Activated T-cell treated with anti-CD3 and anti-CD28 coated beads, Interleukin-2, amount 50 U/mL, for 4 hours (primary cell): ENCODE results near the gene SLC13A4. TPM values are rescaled to one million over a fixed set of nuclear protein-coding genes. Genes with fewer than 3 reads are reported as not detected.

Experiments used
- ATAC-seq, 2 donors: fragments of 200-7000 bp; cut with Tn5 transposase; one replicate each; pipeline ENCODE4 v1.10.0; 2021
- DNase-seq: peaks from one replicate; pipeline ENCODE4 v3.0.0-alpha.2; 2020
- H3K27me3 Mint-ChIP-seq: one replicate; pipeline ENCODE4 v1.8.0; 2021; ENCODE audit warnings: low read depth, mixed read lengths
- H3K36me3 Mint-ChIP-seq: one replicate; pipeline ENCODE4 v1.8.0; 2022; ENCODE audit warnings: mixed read lengths; ENCODE audit not compliant: insufficient read depth
- H3K4me1 Mint-ChIP-seq: one replicate; pipeline ENCODE4 v1.8.0; 2021; ENCODE audit warnings: low read depth, mixed read lengths
- H3K4me3 Mint-ChIP-seq: one replicate; pipeline ENCODE4 v1.8.0; 2021; ENCODE audit warnings: mild to moderate bottlenecking, moderate library complexity, mixed read lengths
- H3K9me3 Mint-ChIP-seq: one replicate; pipeline ENCODE4 v1.8.0; 2021; ENCODE audit warnings: mixed read lengths
- total RNA-seq, 3 donors: library from RNA; stranded (reverse); gene quantifications; one replicate each; pipeline ENCODE4 v1.2.1, GENCODE V29; 2021

Gene SLC13A4
- total RNA-seq, 3 donors from 2014 or later: not detected

DNA sequence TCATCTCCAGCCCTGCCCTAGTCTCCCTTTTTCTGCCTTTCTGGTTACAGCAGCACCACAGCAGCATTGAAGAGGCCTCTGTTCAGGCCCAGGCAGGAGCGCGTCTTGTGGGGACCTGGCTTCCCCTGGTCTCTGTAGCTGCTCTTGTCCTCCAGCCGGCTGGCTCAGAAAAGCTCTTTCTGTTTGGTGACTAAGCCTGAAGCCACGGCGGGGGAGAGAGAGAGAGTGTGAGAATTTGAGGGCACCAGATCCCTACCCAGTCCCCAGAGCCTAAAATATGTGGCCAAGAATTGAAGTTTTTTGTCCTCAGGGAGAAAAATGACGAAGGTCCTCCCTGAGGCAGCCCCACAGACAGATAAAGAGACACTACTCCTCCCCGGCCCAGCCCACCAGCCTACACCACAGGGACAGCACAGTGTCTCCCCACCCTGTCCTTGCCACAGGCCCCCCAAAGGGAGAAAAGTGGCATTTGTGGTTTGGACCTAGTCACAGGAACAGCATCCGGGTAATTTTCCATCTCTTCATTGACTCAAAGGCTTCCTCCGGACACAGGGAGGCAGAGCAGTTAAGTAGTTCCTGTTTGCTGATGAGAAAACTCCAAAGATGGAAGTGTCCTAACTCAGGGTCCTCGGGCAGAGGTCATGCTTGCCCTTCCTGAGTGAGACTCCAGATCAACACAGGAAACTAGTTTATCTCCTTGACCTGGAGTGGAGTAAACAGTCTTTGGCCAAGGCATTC lies 33.9 kb upstream of the SLC13A4 start:
- no peak for ATAC-seq
- Mint-ChIP-seq H3K9me3 (no peaks in the 10 kb centered on the region), H3K36me3 (no peaks in the 10 kb centered on the region), H3K4me1 (no peaks in the 10 kb centered on the region), H3K27me3 (peaks cover 37% of the 10 kb centered on the region), H3K4me3 (no peak overlapping the region)
- no peak for DNase-seq

DNA sequence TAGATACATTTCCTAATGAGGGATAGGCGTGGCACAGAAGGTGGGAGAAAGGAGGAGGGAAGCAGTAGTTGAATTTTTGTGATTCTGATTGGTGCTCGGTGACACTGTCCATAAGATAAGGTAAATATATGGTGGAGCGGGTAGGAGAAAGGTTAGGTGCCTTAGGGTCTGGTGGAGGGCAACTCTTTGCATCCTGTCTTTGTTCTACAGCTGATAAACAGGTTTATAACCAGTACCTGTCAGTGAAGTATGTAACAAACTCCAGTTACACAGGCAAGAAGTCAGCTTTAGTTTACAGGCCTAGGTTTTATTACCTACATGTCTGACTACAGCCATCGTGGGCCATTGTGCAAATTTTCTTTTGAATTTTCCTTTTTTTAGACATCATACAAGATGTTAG lies 31.5 kb upstream of the SLC13A4 start:
- DNase-seq (no peak), ATAC-seq (no peak)
- H3K27me3 Mint-ChIP-seq: peaks cover 44% of the 10 kb centered on the region
- no peaks in the 10 kb centered on the region for H3K36me3 Mint-ChIP-seq
- H3K4me3 Mint-ChIP-seq: no peak overlapping the region
- H3K9me3 Mint-ChIP-seq: no peaks in the 10 kb centered on the region
- no peaks in the 10 kb centered on the region for H3K4me1 Mint-ChIP-seq

DNA sequence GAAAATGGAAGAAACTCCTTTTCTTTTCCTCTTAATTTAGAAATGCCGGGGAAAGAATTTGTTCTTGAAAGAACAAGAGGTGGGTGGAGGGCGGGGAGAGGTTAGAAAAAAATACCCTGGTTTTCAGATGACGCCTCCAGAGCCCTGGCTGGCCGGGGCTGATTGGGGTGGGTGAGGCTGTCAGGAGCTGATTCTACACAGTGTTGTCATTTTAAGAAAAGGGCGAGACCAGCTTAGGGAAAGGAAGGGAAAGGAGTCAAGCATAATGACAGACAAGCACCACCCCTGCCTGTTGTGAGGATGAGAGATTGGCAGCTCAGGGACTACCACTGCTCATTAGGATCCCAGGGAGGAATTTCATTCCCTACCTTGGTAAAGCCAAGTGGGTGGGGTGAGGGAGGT lies 30.5 kb upstream of the SLC13A4 start:
- DNase-seq (no peak), ATAC-seq (no peak)
- Mint-ChIP-seq H3K27me3 (peaks cover 41% of the 10 kb centered on the region), H3K4me1 (no peaks in the 10 kb centered on the region), H3K4me3 (no peak overlapping the region), H3K9me3 (no peaks in the 10 kb centered on the region), H3K36me3 (no peaks in the 10 kb centered on the region)

GRCh38 chr7:135757719-135758411 lies 29.9 kb upstream of the SLC13A4 start:
- H3K4me1 Mint-ChIP-seq: no peaks in the 10 kb centered on the region
- H3K27me3 Mint-ChIP-seq: peaks cover 40% of the 10 kb centered on the region
- ATAC-seq: no peak
- H3K36me3 Mint-ChIP-seq: no peaks in the 10 kb centered on the region
- DNase-seq: no peak
- H3K4me3 Mint-ChIP-seq: no peak overlapping the region
- H3K9me3 Mint-ChIP-seq: no peaks in the 10 kb centered on the region

- DNase-seq: no peak
- Mint-ChIP-seq H3K9me3 (no peaks in the 10 kb centered on the region), H3K4me3 (no peak overlapping the region), H3K27me3 (peaks cover 34% of the 10 kb centered on the region), H3K36me3 (no peaks in the 10 kb centered on the region), H3K4me1 (no peaks in the 10 kb centered on the region)
- ATAC-seq: no peak
Observed at GRCh38 chr7:135756191-135756590, 28.2 kb upstream of the SLC13A4 start.

DNA sequence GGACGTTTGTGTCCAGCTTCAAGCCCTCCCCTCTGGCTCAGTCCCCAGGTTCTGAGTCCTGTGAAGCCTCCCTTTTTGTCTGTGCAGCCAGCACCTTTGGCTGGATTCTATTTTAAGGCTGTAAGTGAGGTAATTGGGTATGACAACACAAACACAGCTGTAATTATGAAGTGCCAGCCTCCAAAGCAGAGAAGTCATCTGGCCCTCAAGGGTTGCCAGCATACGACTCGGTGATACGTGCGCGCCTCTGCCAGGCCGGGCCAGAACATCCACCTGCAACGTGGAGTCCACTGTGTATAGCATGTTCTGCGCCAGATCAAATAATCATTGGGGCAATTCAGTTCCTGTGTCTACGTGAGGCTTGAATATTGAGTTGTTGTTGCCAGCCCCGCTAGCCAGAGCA lies 27.4 kb upstream of the SLC13A4 start:
- H3K4me1 Mint-ChIP-seq: no peaks in the 10 kb centered on the region
- no peak overlapping the region for H3K4me3 Mint-ChIP-seq

GRCh38 chr7:135753616-135754413 lies 25.8 kb upstream of the SLC13A4 start:
- ATAC-seq: no peak
- DNase-seq: no peak
- H3K4me3 Mint-ChIP-seq: no peak overlapping the region
- no peaks in the 10 kb centered on the region for H3K36me3 Mint-ChIP-seq
- H3K4me1 Mint-ChIP-seq: no peaks in the 10 kb centered on the region
- H3K9me3 Mint-ChIP-seq: no peaks in the 10 kb centered on the region
- peaks cover 27% of the 10 kb centered on the region for H3K27me3 Mint-ChIP-seq

More for the DNA sequence above, 27.4 kb upstream of the SLC13A4 start:
- Mint-ChIP-seq H3K27me3 (peaks cover 32% of the 10 kb centered on the region), H3K36me3 (no peaks in the 10 kb centered on the region), H3K9me3 (no peaks in the 10 kb centered on the region)
- ATAC-seq: no peak
- no peak for DNase-seq

- ATAC-seq (no peak), DNase-seq (no peak)
- Mint-ChIP-seq H3K4me1 (no peaks in the 10 kb centered on the region), H3K27me3 (peaks cover 2% of the 10 kb centered on the region), H3K4me3 (no peak within 1 kb of the TSS), H3K9me3 (no peaks in the 10 kb centered on the region), H3K36me3 (no peaks in the 10 kb centered on the region)
Observed at GRCh38 chr7:135748770-135749169, 20.8 kb upstream of the SLC13A4 start, which contains the start of gene FAM180A. Gene FAM180A, minus strand, starts transcription at chr7:135748813. Its CDS starts 233 bp downstream, at chr7:135748580.

DNA sequence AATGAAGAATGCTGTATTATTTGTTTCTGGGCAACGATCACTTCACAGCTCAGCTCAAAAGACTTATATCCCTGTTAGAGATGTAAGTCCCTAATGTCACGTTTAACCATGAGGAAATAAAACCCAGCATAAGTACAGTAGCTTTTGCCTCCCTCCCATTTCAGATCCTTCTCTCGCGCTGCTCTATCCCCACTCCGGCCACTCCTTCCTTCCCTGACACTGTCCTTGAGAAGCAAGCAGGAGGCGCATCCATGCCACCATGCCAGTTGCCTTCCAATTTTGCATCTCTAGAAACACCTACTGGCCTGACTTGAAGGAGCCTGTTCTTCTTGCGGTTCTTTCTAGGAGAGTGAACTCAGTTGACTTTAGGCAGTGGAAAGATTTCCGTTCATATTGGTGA lies 19.4 kb upstream of the SLC13A4 start:
- H3K4me1 Mint-ChIP-seq: no peaks in the 10 kb centered on the region
- H3K4me3 Mint-ChIP-seq: no peak overlapping the region
- no peaks in the 10 kb centered on the region for H3K9me3 Mint-ChIP-seq
- no peak for DNase-seq
- no peak for ATAC-seq
- no peaks in the 10 kb centered on the region for H3K36me3 Mint-ChIP-seq
- peaks cover 5% of the 10 kb centered on the region for H3K27me3 Mint-ChIP-seq

DNA sequence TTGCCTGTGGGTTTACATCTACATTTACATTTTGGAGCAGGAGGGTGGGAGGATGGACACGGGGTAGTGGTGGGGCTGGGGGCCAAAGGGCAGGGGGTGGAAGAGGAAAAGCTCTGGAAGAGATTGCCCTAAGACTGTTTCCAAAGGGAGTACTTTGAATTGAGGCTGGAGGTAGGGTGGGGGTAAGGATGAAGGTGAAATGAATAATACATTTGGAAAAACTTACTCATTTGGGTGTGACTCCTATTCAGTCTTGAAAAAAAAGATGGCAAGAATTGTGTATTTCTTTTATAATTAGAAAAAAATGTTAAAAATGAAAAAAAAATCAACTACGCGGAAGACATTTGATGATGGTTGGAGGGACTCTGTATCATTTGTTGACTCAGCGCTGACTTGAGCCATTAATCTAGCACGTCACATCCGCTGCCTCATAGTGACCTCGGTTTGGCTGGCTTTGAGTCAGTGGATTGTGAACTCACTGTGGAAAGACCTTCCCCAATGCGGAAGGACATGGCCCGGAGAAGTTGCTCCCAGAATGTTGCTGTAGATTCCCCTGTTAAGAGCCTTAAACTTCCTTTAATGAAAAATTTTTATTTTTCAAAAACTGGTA lies 17.8 kb upstream of the SLC13A4 start:
- Mint-ChIP-seq H3K27me3 (peaks cover 7% of the 10 kb centered on the region), H3K4me3 (no peak overlapping the region), H3K9me3 (no peaks in the 10 kb centered on the region), H3K4me1 (no peaks in the 10 kb centered on the region), H3K36me3 (no peaks in the 10 kb centered on the region)
- DNase-seq (no peak), ATAC-seq (no peak)

DNA sequence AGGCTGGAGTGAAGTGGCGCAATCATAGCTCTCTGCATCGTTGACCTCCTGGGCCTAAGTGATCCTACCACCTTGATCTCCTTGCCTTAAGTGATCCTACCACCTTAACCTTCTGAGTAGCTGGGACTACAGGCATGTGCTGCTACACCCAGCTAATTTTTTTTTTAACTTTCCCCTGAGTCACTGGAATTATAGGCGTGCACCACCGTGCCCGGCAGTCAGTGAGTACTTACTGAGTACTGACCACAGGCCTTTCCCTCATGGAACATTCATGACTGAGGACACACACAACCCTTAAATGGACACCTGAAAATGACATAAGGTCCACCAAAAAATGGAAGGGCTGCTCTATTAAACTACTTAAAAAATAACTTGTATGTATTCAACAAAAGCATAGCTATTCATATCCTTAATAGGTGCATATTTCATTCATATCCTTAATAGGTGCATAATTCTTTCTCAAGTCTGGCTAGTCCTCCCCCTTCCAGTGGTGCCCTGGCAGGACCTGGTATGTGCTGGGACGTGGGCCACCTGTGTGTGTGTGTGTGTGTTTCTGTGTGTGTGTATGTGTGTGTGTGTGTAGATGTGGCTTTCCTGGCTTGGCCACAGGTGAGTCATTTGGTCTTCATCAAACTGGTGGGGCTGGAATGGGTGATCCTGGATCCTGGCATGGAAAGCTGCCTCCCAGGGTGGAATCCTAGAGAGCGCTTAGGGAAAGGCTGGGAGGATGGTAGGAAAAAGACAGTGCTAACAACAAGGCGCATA lies 17.1 kb upstream of the SLC13A4 start:
- Mint-ChIP-seq H3K9me3 (no peaks in the 10 kb centered on the region), H3K4me1 (no peaks in the 10 kb centered on the region), H3K4me3 (no peak overlapping the region), H3K27me3 (peaks cover 7% of the 10 kb centered on the region), H3K36me3 (no peaks in the 10 kb centered on the region)
- DNase-seq (no peak), ATAC-seq (no peak)

DNA sequence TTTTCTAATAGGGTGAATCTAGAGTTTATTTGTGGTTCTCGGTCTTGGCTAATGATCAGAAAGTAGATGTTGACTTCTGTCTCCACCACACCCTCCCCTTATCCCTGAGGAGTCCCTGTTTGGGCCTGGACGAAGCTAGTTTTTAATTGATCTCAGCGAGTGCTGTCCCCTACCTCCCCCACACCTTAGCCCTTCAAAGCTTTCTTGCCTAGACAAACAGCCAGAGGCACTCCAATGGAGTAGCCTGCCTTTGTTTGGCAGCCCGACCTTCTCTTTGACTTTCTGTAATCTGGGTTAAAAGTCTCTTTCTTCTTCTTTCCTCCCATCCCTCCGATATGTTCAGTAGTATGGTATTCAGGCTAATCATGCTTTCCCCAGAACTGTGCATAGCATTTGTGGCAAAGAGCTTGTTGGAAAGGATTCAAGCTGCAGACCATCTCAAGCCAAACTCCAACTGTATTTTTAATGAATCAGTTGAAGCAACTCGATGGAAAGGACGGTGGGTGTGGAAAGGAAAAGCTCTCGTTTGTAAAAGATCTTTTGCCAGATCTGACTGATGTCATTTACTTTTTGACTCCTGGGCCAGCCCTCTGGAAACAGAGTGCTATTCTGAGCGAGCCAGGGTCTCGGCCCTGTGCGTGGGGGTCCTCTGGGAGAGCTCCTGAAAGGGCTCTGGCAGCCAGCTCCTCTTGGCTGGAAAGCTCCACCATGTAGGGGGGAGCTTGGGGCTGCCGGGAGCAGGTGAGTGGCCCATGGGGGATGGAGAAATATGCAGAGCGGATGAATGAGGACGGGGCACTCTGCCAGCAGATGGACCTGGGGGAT lies 16.1 kb upstream of the SLC13A4 start:
- DNase-seq (no peak), ATAC-seq (no peak)
- no peaks in the 10 kb centered on the region for H3K4me1 Mint-ChIP-seq
- no peaks in the 10 kb centered on the region for H3K36me3 Mint-ChIP-seq
- no peak overlapping the region for H3K4me3 Mint-ChIP-seq
- no peaks in the 10 kb centered on the region for H3K9me3 Mint-ChIP-seq
- H3K27me3 Mint-ChIP-seq: peaks cover 7% of the 10 kb centered on the region

- H3K9me3 Mint-ChIP-seq: no peaks in the 10 kb centered on the region
- H3K4me3 Mint-ChIP-seq: no peak overlapping the region
- peaks cover 13% of the 10 kb centered on the region for H3K27me3 Mint-ChIP-seq
- ATAC-seq (no peak), DNase-seq (no peak)
- H3K4me1 Mint-ChIP-seq: no peaks in the 10 kb centered on the region
- no peaks in the 10 kb centered on the region for H3K36me3 Mint-ChIP-seq
Observed at GRCh38 chr7:135742371-135742770, 14.4 kb upstream of the SLC13A4 start.
